Tibial nerve (tissue), 4 donors: Measurements from ENCODE around the gene PFKFB3. TPM values are rescaled to one million over a fixed set of nuclear protein-coding genes. Genes with fewer than 3 reads are reported as not detected.

Experiments used
- DNase-seq, 2 donors: peaks; one replicate each; pipeline ENCODE4 v3.0.0-alpha.2; 2019; ENCODE audit warnings: low spot score in 2 of 2
- H3K27ac ChIP-seq, 4 donors: fragments of 200-600 bp; sonication (generic) in 3 of 4; one replicate each; pipeline ENCODE4 v1.5.1; 2017 to 2019; ENCODE audit warnings: mild to moderate bottlenecking in 1 of 4
- H3K27me3 ChIP-seq, 2 donors: fragments of 200-600 bp; sonication (generic) in 1 of 2; one replicate each; pipeline versions ENCODE4 v1.5.1 to v1.6.0; 2017 to 2019
- H3K36me3 ChIP-seq, 3 donors: fragments of 200-600 bp; sonication (generic); one replicate each; pipeline ENCODE4 v1.5.1; 2018 to 2019
- H3K4me1 ChIP-seq, 4 donors: fragments of 200-600 bp; sonication (generic) in 3 of 4; one replicate each; pipeline ENCODE4 v1.5.1; 2017 to 2019
- H3K4me3 ChIP-seq, 4 donors: fragments of 200-600 bp; sonication (generic) in 3 of 4; one replicate each; pipeline ENCODE4 v1.5.1; 2017 to 2019; ENCODE audit warnings: mild to moderate bottlenecking in 1 of 4, moderate library complexity in 1 of 4
- H3K9me3 ChIP-seq, 4 donors: fragments of 200-600 bp; sonication (generic) in 3 of 4; one replicate each; pipeline ENCODE4 v1.5.1; 2017 to 2019
- CTCF ChIP-seq, 5 experiments: fragments of 200-600 bp in 3 of 5; fragments of 450-650 bp in 2 of 5; sonication (generic) in 3 of 5; IDR thresholded peaks; one replicate each; pipeline ENCODE4 v1.5.1; 2016 to 2019; ENCODE audit warnings: antibody characterized with exemption in 5 of 5, mild to moderate bottlenecking in 3 of 5, moderate library complexity in 2 of 5
- EP300 ChIP-seq, 2 donors: sonication (generic); formaldehyde crosslinking; IDR thresholded peaks; one replicate each; pipeline ENCODE4 v1.6.1; 2017; ENCODE audit warnings: antibody characterized with exemption in 2 of 2, mild to moderate bottlenecking in 1 of 2
- POLR2A ChIP-seq, 2 donors: fragments of 450-650 bp; IDR thresholded peaks; one replicate each; pipeline ENCODE4 v1.6.1; 2017; ENCODE audit warnings: antibody characterized with exemption in 2 of 2, mild to moderate bottlenecking in 2 of 2, moderate library complexity in 2 of 2
- WGBS, 2 donors: methylation state at CpG; one replicate each; pipeline ENCODE4 v1.1.5; 2018; 5-methylcytosine and 5-hydroxymethylcytosine counted together
- total RNA-seq, 4 donors: library from RNA; depleted of rRNA; stranded (reverse); fragments of >200 nt; gene quantifications; one replicate each; pipeline ENCODE4 v1.1.0, GENCODE V29; 2016

The PFKFB3 gene
- total RNA-seq, 4 donors from 2014 or later, result 72.0 to 183 (median 98.7) TPM

- TF ChIP-seq EP300 (IDR thresholded peaks at IDR 0.05), result no peak
- no peak for TF ChIP-seq CTCF (IDR thresholded peaks at IDR 0.05)
- no peak for TF ChIP-seq POLR2A (IDR thresholded peaks at IDR 0.05)
- Histone ChIP-seq H3K4me3 (no peak overlapping the region), H3K9me3 (no peaks in the 10 kb centered on the region), H3K27ac (no peak overlapping the region), H3K27me3 (no peaks in the 10 kb centered on the region), H3K36me3 (peaks cover 2 to 50% (median 10%) of the 10 kb centered on the region in 3 donors), H3K4me1 (peaks cover 0 to 30% (median 9%) of the 10 kb centered on the region in 4 donors)
- WGBS, 2 donors, result 85 to 88% methylated on average over 17 of the region's 17 CpGs
- no peak for DNase-seq
These were observed 10.6 kb downstream of the PFKFB3 start for GRCh38 chr10:6213257-6213905.

GRCh38 chr10:6213908-6214307 lies 11.2 kb downstream of the PFKFB3 start:
- Histone ChIP-seq H3K4me3 (no peak overlapping the region), H3K9me3 (no peaks in the 10 kb centered on the region), H3K27me3 (no peaks in the 10 kb centered on the region), H3K27ac (no peak overlapping the region), H3K36me3 (peaks cover 2 to 55% (median 10%) of the 10 kb centered on the region in 3 donors), H3K4me1 (peaks cover 0 to 24% (median 8%) of the 10 kb centered on the region in 4 donors)
- TF ChIP-seq POLR2A (IDR thresholded peaks at IDR 0.05), result no peak
- TF ChIP-seq EP300 (IDR thresholded peaks at IDR 0.05), result no peak
- TF ChIP-seq CTCF (IDR thresholded peaks at IDR 0.05), result no peak
- DNase-seq, result no peak
- WGBS, 2 donors, result 94 to 96% methylated on average over 5 of the region's 5 CpGs

GRCh38 chr10:6214612-6215011 lies 11.9 kb downstream of the PFKFB3 start:
- peaks cover 2 to 62% (median 10%) of the 10 kb centered on the region in 3 donors for H3K36me3 ChIP-seq
- no peaks in the 10 kb centered on the region for H3K27me3 ChIP-seq
- H3K9me3 ChIP-seq, result no peaks in the 10 kb centered on the region
- no peak overlapping the region for H3K27ac ChIP-seq
- DNase-seq, result no peak
- no peak overlapping the region for H3K4me3 ChIP-seq
- TF ChIP-seq EP300 (IDR thresholded peaks at IDR 0.05) (no peak), CTCF (IDR thresholded peaks at IDR 0.05) (no peak), POLR2A (IDR thresholded peaks at IDR 0.05) (no peak)
- H3K4me1 ChIP-seq, result peaks cover 0 to 20% (median 7%) of the 10 kb centered on the region in 4 donors
- WGBS, 2 donors, result 96 to 98% methylated on average over 7 of the region's 7 CpGs

- no peak for TF ChIP-seq EP300 (IDR thresholded peaks at IDR 0.05)
- no peak for TF ChIP-seq CTCF (IDR thresholded peaks at IDR 0.05)
- 91 to 94% methylated on average over 15 to 19 of the region's 19 CpGs for WGBS, 2 donors
- no peak overlapping the region for H3K4me3 ChIP-seq
- H3K27me3 ChIP-seq, result no peaks in the 10 kb centered on the region
- DNase-seq, result no peak
- H3K4me1 ChIP-seq, result peaks cover 0 to 20% (median 7%) of the 10 kb centered on the region in 4 donors
- H3K27ac ChIP-seq, result no peak overlapping the region
- peaks cover 2 to 68% (median 10%) of the 10 kb centered on the region in 3 donors for H3K36me3 ChIP-seq
- H3K9me3 ChIP-seq, result no peaks in the 10 kb centered on the region
These were observed 12.5 kb downstream of the PFKFB3 start for GRCh38 chr10:6215241-6215640.

GRCh38 chr10:6215683-6216484 lies 13.2 kb downstream of the PFKFB3 start:
- Histone ChIP-seq H3K27ac (no peak overlapping the region), H3K4me3 (no peak overlapping the region), H3K4me1 (peaks cover 0 to 20% (median 7%) of the 10 kb centered on the region in 4 donors), H3K27me3 (no peaks in the 10 kb centered on the region), H3K9me3 (no peaks in the 10 kb centered on the region), H3K36me3 (peaks cover 2 to 75% (median 10%) of the 10 kb centered on the region in 3 donors)
- TF ChIP-seq POLR2A (IDR thresholded peaks at IDR 0.05) (no peak), EP300 (IDR thresholded peaks at IDR 0.05) (no peak), CTCF (IDR thresholded peaks at IDR 0.05) (no peak)
- DNase-seq, result no peak
- 89 to 91% methylated on average over 15 to 23 of the region's 24 CpGs for WGBS, 2 donors
